ENCODE results near the gene RAMP3.

DNA sequence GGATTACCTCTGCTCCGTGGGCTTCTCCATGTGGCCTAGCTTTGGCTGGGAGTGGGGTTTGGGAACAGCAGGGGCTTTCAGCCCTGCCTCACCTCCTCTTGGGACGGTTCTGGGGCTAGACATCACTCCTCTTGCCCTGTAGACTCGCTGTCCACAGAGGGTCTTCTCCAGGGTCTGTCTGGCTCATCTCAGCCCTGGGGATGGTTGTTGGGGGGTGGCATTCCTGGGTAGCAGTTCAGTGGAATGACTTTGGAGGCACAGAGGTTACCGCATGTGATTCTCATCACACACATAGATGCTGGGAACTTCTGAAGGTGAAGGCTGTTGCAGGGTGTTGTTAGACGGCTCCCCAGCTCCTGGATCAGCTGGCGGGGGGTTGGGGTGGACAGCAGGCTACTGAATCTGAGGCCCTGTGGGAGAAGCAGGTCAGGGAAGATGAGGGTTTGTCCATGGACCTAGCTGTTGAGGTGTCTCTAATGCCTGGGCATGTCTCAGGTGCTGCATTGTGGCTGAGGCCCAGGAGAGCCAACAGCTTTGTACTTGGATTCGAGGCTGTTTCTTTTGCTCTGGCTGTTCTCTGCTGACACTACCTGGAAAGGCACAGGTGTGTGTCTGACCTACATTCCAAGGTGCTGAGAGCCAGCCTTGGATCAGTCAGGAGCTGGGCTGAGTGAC, 23.8 kb downstream of the RAMP3 start:
- TF ChIP-seq CTCF (IDR thresholded peaks at IDR 0.05 in 2 of 3, conservative IDR thresholded peaks at IDR 0.05 in 1 of 3; ENCODE audit: control insufficient read depth in 2 of 3, extremely low read depth in 1 of 3, insufficient read depth in 1 of 3, low read depth in 3 of 3, low read length in 3 of 3): no peak
- TF ChIP-seq RELA (IDR thresholded peaks at IDR 0.05; ENCODE audit: borderline replicate concordance, partially characterized antibody): no peak
- no peak for TF ChIP-seq NFIC (IDR thresholded peaks at IDR 0.05; ENCODE audit: low read depth, low read length)
- TF ChIP-seq, protein P1, sequence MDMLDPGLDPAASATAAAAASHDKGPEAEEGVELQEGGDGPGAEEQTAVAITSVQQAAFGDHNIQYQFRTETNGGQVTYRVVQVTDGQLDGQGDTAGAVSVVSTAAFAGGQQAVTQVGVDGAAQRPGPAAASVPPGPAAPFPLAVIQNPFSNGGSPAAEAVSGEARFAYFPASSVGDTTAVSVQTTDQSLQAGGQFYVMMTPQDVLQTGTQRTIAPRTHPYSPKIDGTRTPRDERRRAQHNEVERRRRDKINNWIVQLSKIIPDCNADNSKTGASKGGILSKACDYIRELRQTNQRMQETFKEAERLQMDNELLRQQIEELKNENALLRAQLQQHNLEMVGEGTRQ (IDR thresholded peaks at IDR 0.05; ENCODE audit: borderline replicate concordance, low read depth, low read length): no peak

All from GM12878 (cell line).